Measurements from ENCODE around the gene CLP1.
"Not testable (repeated sequence)": the region's sequence is repeated elsewhere in the genome, so short reads cannot be mapped to it uniquely, and the experiment has no call there.

CLP1 gene

DNA sequence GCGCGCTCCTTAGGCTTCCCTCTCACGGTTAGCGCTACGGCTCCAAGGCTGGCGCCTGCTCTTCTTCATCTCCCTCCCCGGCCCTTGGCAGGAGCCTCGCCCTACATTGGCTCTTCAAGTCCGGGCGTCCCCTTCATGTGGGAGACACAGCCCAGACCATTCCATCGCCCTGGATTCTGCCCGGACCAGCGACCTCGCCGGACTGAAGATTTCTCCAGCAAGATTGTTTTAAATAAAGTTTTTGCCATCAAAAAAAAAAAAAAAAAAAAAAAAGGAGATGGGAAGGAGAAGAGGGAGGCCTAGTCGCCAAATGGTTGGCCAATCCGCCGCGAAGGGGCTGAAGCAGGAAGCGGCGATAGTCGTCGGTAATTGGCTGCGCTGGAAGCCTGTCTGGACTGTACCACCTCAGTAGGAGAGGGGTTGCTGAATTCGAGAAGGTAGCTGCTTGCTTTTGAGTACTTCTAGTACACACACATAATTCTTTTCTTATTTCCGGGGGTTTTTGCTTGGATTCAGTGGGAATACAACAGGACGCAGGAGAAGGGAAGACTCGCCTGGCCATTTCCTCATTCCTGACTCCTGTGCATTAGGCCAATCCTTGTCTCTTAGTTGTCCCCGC lies 9.7 kb downstream of the CLP1 start:
- peak; percentile 83 for DNase-seq

DNA sequence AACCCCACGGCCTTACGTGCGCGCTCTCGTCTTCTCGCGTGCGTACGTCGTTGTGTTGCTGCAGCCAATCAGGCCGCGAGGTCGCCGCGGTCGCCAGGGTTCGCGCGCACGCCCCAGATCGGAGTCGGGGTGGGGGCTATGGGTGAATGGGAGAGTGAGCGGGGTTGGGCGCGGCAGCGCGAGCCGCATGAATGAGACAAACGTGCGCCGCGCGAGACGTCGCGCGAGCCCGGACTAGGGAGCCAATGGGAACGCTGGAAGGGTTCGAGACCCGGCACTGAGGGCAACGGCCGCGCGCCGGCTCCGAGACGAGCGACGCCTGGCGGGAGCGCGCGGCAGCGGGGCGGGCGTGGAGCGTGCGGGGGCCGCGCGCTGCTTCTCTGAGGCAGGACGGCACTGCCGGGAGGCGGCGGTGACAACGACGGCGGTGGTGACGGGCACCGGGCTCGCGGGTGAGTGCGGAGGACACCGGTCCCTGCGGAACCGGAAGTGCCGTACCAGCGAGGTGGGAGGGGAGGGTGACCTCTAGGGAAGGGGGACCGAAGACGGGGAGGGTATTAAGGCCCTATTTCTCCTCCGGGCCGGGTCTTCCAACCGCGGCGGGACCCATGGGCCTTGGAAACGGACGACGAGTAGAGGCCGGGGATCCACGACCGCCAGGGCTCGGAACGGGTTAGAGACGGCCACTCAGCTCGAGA lies 10.3 kb downstream of the CLP1 start, which contains the start of gene ZDHHC5:
Gene ZDHHC5 (plus strand): TSS at position 379 of the 698 bp plus-strand sequence. CDS start 4,977 bp downstream, outside the sequence.
- peak; percentile 99 for DNase-seq

DNA sequence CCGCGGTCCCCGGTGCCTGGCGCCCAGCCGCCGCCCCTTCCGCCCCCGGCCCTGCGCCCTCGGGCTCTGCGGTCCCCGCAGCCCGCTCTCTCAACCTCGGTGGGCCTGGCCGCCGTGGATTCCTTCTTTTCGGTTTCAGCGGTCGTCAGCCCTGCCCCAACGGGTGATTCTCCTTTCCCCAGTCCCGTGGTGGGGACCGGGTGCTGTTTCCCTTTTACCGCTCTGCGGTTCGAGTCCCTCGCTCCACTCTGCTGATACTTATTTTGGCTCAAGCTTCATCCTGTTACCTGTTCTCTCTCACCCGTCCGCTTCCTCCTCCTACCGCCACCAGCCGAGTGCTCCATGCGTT lies 10.8 kb downstream of the CLP1 start:
- no peak for DNase-seq

DNA sequence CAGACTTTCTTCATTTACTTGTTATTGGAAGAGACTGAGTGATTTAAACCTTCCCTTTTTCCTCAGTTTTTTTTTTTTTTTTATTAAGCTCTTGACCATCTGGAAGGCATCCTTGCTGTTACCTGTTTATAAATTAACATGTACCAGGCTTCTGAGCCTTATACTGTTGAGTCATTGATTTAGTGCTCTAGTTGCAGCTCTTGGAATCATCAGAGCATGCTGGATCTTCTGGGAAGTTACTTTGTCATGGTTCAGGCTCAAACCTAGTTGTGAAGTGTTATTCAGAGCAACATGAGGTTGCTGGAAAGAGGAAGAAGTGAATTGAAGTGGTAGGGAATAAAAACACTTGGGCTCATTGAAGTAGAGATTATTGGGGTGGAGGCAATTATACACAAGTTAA lies 16.7 kb downstream of the CLP1 start:
- no peak for DNase-seq

DNA sequence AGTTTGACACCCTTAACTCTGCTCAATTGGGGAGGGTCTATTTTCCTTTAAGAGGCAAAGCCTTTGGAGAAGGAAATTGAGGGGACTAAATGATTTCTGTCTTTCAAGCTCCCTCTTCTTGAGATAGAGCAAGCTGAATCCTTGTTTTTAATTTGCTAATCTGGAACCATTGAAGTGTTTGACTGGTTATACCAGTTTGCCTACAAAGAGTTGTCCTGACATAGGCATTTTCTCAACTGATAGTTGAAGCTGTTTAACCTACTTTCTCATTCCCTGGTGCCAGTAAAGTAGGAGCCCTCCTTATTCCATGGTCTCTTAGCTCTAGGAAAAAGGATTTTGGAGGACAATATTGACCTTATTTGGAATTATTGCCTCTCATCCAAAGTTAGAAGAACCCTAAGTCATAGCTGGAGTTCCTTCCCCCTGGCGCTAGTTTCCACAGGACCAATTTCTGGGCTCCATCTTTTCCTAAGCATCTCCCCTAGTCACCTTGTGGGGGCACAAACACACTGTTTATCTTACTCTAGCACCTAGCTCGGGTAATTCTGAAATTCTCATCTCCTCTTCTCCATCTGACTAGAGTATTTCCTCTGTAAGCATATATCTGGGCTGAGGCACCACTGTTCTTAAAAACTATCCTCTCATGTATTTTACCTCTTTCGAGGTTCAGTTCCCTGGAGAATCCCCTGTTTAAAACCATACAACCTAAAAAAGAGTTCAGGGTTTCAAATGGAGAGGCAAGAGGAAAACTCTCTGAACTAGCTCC lies 17.8 kb downstream of the CLP1 start:
- no peak for DNase-seq

DNA sequence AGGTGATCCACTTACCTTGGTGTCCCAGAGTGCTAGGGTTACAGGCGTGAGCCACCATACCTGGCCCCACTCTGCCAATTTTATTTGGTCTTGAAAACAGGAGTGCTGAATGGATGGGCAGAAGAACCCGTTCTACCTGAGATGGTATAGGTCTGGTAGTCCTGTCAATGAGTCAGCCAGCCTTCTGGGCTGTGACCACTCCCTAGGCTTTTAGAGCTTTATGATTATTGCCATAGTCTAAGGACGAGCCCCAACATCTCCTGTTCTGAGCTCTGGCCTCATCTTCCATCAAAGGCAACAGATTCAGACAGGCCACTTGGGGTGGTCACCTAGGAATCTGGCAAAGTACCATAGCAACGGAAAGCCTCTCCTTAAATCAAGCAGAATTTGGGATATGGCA lies 21.8 kb downstream of the CLP1 start:
- DNase-seq: no peak

DNA sequence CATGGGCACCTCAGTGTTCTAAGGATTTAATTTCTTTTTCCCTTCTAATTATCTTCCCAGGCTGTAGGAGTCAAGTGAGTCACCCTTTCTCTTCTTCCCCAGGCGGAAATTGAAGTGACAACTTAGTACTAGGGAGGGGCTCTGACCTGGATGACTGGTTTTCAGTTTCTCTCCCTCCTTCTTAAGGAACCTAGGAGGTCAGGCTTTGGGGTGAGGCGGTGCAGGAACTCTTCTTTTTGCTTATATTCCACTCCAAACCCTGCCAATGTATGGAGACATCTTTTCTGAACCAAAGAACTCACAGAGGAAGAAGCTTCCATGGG lies 23.0 kb downstream of the CLP1 start:
- DNase-seq: no peak

DNA sequence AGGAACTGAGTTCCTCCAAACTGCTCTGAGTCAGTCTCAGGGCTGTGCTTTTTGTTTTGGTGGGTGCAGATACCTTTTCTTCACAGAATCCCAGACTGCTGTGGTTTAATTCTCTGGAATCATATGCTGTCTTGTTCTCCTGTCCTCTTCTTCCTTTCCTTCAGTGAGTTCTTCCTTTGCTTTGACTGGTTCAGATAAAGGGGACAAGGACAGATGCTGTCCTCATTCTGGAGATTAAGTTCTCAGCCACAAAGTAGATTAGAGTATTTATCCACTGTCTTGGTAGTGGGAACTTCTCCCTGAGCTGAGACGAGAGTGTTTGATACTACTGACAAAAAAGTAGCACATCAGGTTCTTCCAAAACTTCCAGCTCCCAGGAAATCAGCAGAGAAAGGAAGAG lies 23.6 kb downstream of the CLP1 start:
- no peak for DNase-seq

DNA sequence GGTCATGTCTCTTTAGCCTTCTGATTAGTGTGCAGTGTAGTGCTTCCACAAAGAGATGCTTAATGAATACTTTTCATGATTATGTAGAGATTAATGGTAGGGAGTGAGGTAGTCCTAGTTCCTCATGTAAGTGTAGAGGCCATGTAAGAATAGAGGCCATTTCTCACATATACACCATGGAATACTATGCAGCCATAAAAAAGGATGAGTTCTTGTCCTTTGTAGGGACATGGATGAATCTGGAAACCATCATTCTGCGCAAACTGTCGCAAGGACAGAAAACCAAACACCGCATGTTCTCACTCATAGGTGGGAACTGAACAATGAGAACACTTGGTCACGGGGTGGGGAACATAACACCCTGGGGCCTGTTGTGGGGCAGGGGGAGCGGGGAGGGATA lies 32.9 kb downstream of the CLP1 start:
- not testable (repeated sequence) for DNase-seq

DNA sequence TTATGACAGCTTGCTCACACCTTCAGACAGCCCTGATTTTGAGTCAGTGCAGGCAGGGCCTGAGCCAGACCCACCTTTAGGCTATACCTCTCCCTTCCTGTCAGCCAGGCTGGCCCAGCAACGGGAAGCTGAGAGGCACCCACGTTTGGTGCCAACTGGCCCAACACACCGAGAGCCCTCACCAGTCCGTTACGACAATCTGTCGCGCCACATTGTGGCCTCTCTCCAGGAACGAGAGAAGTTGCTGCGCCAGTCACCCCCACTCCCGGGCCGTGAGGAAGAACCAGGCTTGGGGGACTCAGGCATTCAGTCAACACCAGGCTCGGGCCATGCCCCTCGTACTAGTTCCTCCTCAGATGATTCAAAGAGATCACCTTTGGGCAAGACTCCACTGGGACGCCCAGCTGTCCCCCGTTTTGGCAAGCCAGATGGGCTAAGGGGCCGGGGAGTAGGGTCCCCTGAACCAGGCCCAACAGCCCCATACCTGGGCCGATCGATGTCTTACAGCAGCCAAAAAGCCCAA lies 41.3 kb downstream of the CLP1 start:
- no peak for DNase-seq

DNA sequence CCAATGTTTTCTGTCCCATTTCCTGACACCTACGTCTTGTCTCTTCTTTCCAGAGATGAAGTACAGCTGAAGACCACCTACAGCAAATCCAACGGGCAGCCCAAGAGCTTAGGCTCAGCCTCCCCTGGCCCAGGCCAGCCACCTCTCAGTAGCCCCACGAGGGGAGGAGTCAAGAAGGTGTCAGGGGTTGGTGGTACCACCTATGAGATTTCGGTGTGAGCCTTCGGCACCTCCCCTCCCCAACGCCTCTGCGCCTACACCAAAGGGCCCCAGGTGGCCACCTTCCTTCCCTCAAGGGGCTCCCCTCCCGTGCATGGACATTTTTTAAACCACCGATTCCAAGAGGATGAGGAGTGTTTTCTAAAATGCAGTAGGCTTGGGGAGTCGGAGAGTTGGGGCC lies 42.3 kb downstream of the CLP1 start:
- DNase-seq: no peak

DNA sequence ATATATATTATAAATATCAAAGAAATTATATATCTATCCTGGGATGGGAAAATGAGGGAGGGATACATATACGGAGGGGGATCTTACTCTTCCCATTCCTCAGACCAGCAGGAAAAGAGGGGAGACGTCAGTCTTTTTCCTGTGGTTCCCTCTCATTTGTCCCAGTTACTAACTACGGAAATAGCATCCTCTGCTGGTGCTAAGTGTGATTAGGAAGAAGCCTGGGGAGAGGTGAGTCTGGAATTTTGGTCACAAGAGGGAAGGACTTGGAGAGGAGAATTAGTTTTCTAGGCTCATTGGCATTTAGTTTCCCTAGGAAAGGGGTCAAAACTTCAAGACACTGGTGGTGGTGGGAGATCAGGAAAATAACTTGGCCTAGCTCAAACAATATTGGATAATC lies 42.9 kb downstream of the CLP1 start:
- DNase-seq: no peak

DNA sequence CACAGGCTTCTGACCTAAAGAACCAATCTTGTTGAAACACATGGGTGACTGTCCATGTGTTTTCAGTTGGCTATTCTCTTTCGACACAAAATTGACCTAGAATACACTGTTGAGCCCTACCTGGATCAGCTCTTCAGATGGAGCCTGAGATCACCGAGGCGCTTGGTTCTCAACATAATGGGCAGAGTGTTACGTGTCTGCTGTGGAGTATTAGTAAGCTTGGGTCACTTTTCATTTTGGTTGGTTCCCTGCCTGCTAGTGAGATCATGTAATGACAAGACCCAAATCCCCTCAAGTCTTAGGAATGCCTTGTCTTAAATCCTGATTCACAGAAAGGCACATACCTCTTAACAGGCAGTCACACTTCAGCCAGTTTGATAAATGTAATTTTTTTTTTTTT lies 45.8 kb downstream of the CLP1 start:
- no peak for DNase-seq

DNA sequence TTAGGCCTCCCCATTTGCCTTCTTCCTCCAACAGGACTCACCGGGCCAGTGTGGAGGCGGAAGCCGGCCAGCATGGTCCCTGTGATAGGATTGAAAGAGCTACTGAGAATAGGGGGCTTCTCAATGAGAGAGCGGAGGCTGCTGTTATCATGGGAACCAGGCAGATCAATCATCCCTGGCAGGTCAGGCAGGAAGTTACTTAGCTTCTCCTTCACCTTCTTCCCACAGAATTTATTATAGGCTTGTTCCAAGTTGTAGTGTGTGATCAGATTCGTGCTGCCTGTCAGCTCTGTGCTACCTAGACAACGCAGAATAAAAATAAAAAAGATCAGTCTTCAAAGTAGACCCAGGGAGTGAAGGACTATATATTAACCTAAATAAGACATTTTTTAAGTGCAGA lies 47.4 kb downstream of the CLP1 start:
- no peak for DNase-seq

DNA sequence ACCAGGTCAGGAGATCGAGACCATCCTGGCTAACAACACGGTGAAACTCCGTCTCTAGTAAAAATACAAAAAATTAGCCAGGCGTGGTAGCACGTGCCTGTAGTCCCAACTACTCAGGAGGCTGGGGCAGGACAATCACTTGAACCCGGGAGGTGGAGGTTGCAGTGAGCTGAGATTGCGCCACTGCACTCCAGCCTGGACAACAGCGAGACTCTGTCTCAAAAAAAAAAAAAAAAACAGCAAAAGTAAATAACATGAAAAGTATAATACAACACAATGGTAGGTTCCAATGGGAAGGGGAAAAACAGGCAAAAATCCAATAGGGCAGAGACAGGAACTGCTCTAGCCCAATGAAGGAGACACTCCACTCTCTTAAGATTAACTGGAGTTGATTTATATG lies 47.9 kb downstream of the CLP1 start:
- DNase-seq: not testable (repeated sequence)

DNA sequence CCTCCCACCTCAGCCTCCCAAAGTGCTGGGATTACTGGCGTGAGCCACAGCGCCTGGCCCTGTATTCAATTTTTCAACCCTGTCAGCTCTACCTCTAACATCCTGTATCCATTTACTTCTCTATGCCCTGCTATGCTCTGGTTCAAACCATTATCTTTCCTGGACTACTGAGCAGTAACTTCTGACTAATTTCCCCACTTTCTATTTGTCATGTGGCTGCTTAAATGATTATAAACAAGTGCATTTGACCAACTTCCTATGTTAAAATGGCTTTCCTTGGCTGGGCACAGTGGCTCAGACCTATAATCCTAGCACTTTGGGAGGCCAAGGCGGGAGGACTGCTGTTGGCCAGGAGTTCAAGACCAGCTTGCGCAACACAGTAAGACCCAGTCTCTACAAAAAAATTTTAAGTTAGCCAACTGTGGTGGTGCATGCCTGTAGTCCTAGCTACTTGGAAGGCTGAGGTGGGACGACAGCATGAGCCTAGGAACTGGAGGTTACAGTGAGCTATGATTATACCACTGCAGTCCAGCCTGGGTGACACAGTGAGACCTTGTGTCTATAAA lies 52.3 kb downstream of the CLP1 start:
- no peak for DNase-seq

Measured in activated T-cell treated with anti-CD3 and anti-CD28 coated beads, Interleukin-2, amount 50 U/mL, for 1 hour (primary cell).